Stimulated activated CD4-positive, alpha-beta T cell treated with anti-CD3 and anti-CD28 coated beads, Interleukin-1b, Interleukin-23, amount 100 ng/mL, for 1 hour (primary cell): ENCODE data around the gene MEST.
"Not testable (repeated sequence)": the region's sequence is repeated elsewhere in the genome, so short reads cannot be mapped to it uniquely, and the experiment has no call there.

ENCODE experiments used
- DNase-seq, 2 donors: peaks; one replicate each; pipeline ENCODE4 v3.0.0-alpha.2; 2020; ENCODE audit warnings: low read depth in 2 of 2

Gene MEST, protein sequence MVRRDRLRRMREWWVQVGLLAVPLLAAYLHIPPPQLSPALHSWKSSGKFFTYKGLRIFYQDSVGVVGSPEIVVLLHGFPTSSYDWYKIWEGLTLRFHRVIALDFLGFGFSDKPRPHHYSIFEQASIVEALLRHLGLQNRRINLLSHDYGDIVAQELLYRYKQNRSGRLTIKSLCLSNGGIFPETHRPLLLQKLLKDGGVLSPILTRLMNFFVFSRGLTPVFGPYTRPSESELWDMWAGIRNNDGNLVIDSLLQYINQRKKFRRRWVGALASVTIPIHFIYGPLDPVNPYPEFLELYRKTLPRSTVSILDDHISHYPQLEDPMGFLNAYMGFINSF

DNA sequence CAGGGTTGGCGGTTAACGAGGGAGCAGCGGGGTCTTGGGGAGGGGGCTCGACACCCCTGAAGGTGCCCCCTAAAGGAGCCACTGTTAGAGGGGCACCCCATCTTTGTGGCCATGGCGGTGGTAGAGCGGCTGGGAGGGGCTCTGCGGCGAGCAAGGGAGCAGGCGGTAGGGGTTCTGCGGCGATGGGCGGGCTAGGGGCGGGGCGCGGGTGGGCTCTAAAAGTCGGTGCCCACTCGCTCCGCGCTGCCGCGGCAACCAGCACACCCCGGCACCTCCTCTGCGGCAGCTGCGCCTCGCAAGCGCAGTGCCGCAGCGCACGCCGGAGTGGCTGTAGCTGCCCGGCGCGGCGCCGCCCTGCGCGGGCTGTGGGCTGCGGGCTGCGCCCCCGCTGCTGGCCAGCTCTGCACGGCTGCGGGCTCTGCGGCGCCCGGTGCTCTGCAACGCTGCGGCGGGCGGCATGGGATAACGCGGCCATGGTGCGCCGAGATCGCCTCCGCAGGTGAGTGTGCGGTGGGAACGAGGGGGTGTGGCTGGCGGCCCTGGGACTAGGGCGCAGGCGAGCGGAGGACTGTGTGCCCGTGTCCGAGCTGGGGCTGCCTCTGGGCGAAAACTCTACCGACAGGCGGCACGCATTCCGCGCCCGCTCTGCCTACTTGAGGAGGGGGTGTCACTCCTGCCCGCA lies at the start of gene MEST:
Gene MEST (plus strand): TSS at position 245 of the 682 bp plus-strand sequence. CDS start 229 bp downstream, at position 474.
- DNase-seq: no peak

DNA sequence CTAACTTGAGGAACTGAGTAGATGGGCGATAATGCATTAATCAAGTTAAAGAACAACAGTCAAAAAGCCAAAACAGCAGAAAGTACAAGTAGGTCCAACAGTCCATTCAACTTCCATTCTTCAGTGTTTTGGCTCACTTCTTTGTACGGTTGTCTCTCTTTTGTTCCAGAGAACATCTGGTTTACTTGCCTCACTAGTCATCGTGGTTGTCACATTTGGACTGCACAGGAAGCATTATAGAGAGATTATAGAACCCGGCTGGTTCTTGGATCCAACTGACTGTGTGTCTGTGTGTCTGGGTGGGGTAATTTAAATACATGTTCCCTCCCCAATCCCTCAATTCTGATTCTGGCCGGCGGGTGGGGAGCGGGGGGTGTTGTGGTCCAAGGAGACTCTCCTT lies 49.3 kb upstream of the MEST start:
- no peak for DNase-seq

DNA sequence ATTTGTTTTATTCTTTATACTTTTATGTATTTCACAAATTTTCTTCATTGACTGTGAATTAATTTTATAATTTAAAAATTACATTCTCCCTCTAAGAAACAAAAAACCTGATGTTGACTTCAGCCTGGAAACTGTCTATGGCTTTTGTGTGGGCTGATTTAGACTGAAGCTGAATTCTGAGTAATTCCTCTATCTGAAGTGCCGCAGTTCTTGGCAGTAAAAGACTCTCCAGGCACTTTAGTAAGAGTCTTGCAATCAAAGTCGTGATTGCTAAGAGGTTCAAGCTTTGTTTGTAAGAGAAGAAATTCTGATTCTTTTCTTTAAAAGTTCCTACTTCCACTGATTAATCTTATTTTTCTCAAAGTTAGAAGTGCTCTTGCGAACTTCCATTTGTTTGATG lies 47.7 kb upstream of the MEST start:
- no peak for DNase-seq

DNA sequence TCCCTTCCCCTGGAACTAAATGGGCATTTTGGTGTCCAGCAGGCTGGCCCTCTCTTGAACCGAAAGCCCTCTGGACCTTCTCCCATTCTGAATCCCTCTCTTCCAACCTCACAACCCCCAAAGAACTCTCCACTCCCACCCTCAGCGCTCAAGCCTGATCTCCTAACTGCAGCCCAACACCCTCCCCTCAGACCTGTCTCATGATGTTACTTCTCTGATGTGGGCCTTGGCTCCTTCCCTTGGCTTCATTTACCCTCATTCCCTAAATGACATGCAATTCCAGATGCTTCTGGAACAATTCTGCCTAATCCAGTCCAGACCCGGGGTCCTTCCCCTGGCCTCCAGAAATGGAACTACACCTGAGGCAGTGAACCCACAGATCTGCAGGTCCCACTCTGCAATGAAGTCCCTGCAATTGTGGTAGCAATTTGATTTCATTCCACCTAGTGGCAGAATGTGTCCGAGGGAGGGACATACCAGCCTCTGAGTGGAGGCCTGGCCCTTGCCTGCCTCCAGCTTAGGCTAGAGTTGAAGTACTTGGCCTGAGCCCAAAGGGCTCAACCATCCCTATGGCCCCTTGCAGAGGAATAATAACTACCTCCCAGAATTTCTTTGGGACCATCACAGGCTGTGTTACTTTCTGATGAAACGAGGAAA lies 47.0 kb upstream of the MEST start:
- no peak for DNase-seq

DNA sequence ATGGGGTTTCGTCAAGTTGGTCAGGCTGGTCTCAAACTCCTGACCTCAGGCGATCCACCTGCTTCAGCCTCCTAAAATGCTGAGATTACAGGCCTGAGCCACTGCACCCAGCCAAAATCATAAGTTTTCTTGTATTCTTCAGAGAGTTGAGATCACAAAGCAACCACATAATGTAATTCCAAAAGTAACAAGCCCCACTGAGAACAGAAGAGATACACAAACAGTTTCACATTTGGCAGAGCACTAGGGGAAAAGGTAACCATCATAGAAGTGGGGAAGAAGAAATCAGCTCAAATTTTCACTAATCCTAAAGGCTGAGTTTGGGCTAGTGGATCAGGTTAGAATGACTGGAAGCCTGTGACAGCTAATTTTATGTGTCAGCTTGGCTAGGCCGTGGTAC lies 45.6 kb upstream of the MEST start:
- DNase-seq: no peak

DNA sequence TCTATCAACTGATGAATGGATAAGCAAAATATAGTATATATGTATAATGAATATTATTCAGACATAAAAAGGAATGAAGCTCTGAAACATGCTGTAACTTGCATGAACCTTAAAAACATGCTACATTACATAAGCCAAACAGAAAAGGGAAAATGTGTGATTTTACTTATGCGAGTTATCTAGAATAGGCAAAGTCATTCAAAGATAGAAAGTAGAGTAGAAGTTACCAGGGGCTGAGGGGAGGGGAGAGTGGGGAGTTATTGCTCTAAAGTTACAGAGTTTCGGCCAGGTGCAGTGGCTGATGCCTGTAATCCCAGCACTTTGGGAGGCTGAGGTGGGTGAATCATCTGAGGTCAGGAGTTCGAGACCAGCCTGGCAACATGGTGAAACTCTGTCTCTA lies 40.5 kb upstream of the MEST start:
- not testable (repeated sequence) for DNase-seq

DNA sequence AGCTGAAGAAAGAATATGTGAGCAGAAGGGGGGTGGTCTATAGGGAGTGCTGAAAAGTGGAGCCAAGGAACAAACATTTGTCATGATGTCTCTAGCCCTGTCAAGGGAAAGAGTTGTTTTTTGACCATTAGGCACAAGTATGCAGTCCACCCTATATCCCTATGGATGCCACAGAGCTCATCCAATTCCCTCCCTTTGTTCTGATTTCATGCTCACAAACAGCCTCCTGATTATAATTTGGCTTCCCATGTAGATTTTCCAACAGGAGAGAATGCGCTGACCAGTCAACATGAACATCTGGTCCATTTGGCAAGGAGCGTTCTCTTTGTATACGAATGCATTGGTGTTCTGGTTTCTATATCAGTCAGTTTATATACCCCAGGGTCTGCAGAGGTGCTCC lies 38.9 kb upstream of the MEST start:
- DNase-seq: no peak

DNA sequence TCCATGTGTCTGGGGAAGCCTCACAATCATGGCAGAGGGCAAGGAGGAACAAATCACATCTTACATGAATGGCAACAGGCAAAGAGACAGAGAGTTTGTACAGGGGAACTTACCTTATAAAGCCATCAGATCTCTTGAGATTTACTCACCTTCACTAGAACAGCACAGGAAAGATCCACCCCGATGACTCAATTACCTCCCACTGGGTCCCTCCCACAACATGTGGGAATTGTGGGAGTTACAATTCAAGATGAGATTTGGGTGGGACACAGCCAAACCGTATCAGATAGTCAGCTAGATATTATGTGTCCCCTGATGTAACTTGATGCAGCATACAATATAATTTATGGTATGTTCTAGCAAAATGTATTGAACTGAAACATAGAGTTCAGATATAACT lies 36.9 kb upstream of the MEST start:
- no peak for DNase-seq

DNA sequence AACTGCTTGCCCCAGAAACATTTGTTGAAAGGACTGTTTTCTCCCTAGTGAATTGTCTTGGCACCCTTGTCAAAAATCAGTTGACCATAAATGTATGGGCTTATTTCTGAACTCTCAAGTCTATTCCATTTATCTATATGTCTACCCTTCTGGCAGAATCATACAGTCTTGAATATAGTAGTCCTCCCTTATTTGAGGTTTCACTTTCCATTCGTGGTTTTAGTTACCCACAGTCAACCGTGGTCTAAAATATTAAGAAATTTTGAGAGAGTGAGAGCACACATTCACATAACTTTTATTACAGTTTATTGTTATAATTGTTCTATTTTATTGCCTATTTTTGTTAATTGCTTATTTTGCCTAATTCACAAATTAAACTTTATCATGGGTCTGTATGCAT lies 33.6 kb upstream of the MEST start:
- DNase-seq: no peak

DNA sequence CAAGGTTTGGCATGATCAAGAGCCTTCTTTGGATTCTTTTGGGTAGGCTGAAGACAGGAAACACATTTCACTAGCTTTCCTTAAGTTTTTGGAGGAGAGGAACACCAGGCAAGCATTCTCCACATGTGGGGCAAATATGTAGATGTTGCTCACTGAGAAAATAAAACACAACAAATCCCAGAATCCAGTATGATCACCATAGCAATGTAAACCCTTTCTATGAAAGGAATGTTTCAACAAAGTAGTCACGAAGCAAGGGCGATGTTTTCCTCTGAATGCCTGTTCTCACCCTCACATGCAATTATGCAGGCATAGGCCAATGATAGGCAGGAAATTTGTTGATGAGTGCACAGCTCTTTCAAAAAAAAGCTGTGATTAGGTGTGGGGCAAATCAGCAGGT lies 30.6 kb upstream of the MEST start:
- no peak for DNase-seq

DNA sequence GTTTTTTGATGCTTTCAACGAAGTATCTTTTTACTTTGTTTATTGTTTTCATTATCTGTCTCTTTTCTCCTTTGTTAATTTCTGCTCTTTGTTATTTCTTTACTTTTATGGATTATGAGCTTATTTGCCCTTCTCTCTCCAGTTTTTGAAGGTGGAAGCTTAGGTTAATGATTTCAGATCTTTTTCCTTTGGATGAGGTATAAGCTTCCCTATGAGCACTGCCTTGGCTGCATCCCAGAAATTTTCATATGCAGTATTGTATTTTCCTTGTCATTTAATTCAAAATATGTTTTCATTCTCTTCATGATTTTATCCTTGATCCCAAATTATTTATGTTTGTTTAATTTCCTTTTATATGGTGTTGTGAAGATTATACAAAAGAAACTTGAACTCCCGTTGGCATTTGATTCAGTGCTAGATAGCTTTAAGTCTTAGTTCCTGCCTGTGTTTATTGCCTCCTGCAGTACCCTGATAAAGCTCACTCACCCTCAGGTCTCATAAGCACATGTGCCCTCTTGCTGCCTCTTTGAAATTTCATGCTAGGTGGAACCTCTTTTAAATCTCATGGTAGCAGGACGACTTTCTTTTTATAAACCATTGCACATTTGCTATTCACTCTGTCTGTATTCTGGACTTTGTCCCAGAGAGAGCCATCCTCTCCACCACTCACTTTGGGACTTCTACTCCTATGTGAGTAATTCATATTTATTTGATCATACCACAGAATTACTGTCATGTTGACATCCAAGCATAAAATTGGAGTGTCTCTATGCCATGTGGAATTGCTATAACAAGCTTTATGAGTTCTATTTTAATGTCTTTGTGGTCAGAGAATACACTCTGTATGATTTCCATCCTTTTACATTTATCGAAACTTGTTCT lies 28.1 kb upstream of the MEST start:
- no peak for DNase-seq

DNA sequence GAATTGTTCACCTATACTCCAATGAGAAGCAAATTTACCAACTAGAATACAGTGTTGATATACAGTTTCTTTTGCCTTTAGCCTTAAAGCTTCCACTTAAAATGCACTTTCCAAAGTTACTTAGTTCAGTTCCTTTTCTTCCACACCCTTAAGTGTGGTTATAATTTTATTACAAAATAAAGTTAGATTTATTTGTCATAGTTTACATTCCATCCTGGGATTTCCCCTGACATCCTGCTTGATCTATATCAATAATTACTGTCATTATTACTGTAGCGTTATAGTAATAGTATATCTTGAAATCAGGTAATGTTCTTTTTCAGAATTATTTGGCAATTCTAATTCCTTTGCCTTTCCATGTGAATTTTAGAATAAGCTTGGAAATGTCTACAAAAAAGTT lies 23.3 kb upstream of the MEST start:
- no peak for DNase-seq

DNA sequence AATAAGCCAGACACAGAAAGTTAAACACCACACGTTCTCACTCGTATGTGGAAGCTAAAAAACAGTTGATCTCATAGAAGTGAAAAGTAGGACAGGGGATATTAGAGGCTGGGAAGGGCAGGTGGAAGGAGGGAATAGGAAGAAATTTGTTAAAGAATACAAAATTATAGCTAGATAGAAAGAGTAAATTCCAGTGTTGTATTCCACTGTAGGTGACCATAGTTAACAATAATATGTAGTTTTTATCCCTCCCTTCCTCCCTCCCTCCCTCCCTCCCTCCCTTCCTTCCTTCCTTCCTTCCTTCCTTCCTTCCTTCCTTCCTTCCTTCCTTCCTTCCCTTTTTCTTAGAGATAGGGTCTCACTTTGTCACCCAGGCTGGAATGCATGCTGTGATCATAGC lies 19.9 kb upstream of the MEST start:
- DNase-seq: no peak

DNA sequence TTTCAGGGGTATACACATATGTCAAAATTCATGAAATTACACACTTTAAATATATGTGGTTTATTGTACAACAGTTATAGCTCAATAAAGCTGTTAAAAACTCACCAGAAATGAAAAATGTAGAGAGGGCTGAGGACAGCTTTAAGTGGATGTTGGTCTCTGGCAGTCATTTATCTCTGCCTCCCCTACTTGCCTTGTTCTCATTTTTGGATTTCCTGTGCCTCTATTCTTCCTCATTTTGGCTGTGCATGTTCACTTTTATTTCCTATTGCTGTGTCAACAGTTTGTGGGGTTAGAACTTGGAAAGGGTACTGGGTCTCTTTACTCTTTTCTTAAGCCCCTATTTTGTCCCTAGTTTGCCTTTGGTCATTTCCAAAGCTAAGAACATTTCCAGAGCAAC lies 18.6 kb upstream of the MEST start:
- DNase-seq: no peak

DNA sequence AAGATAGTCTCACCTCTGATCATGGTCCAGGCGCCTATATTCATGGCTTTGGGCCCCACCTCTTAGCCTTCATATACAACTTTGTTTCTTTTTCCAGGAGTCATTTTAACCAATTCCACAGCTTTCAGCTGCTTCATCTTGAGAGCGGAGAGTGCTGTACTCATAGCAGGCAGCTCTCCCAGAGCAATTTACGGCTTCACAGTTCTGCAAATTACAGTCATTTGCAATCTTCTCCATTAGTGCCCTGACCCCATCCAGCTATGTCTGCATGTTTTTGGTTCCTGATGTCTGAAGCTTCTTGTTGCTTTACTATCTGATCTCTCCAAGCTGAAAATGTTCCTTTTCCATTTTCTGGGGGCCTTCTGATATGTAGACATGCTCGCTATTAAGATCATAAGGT lies 18.0 kb upstream of the MEST start:
- no peak for DNase-seq

DNA sequence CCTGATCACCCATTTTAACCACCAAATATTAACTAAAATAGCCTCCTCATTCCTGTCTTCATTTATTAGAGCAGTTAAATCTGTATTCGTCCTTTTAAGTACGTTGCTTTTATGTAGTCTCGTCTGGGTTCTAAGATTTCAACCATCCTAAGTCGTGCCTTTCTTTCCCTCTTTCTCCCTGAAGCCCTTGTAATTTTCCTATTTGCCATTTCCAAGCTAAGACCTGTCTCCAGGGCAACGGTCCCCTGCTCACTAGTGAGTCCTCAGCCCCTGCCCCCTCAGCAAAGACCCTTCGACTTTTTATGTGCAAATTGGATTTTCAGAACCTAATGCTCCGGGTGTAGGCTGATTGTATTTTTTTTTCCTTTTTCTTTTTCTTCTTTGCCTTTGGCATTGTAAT lies 16.1 kb upstream of the MEST start:
- no peak for DNase-seq

DNA sequence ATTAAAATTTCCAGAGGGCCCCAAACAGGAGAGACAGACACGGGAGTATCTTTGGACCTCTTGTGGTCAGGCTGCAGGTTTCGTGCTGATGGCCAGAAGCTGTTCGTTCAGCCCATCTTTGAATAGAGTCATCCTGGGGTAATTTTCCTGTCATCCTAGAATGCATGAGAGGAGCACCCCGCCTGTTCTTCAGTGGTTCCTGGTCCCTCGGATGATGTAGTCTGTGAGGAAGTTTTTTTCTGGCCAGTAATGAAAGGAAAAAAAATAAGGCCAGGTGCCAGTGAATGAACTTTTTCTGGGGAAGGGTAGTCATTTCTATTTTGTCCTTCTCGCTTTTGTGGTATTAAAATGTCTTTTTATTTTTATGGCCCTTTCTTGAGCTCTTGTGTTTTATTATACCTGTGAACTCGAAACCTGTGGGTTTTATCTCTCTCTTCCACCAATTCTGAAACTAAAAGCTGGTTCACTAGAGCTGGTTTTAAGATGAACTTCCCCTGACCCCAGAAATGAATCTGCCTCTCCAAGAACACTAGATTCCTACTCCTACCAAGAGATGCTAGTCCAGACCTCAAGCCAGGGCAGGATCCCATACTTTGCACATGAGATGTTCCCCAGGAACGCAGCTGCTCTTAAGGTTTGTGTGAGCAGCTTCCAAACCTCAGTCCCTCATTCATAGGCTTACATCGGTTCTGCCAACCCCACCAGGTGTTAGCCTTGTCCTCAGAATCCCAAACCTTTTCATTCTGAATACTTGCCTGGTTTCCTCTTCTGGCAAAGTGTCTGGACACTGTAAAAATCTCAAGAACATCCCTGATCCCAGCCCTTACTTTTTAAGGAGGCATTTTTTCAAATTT lies 15.4 kb upstream of the MEST start:
- DNase-seq: no peak

DNA sequence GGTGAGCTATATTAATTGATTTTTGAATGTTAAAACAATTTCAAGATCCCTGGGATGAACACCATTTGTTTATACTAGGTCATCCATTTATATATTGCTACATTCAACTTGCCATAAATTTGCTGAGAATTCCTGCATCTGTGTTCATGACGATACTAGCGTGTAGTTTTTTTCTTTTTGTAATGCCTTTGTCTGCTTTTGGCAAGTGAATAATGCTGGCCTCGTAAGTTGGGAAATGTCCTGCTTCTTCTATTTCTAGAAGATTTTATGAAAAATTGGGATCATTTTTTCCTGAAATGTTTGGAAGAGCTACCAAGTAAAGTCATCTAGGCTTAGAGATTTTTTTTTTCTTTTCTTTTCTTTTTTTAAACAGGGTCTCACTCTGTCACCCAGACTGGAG lies 12.9 kb upstream of the MEST start:
- no peak for DNase-seq

DNA sequence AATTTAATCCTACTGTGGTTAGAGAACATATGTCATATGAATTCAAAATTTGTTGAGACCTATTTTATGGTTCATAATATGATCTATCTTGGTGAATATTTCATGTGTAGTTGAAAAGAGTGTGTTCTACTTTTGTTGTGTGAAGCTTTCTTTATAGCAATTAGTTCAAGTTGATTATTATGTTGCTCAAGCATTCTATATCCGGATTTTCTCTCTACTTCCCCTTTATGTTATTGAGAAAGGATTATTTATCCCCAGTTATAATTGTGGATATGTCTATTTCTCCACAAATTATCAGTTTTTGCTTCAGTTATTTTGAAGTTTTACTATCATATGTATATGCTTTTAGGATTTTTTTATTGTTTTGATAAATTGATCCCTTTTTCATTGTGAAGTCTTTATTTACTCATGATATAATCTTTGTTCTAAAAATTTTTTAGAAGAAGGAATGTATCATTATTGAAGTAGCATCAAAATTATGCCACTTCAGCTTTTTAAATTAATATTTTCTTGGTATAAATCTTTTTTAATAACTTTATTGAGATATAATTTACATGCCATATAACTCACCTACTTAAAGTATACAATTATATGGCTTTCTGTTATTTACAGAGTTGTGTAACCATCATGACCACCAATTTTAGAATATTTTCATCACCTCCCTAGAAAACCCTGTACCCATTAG lies 12.0 kb upstream of the MEST start:
- no peak for DNase-seq

DNA sequence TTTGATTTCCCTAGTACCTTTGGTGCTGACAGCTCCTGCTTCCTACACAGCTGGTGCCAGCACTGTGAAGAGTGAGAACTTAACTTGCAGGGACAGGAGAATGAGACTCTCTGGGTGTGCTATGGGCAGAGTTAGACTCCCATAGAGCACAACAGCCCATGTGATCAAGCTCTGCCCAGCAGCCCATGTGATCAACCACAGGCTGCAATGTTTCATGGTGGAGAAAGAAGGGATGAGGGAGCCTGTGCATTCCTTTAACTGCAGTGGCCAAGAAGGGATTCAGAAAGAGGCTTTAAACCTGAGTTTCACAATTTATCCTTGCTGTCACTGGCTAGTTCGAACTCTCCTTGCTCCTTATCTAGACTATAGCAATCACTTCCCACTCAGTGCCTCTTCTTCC lies 10.0 kb upstream of the MEST start:
- DNase-seq: no peak

DNA sequence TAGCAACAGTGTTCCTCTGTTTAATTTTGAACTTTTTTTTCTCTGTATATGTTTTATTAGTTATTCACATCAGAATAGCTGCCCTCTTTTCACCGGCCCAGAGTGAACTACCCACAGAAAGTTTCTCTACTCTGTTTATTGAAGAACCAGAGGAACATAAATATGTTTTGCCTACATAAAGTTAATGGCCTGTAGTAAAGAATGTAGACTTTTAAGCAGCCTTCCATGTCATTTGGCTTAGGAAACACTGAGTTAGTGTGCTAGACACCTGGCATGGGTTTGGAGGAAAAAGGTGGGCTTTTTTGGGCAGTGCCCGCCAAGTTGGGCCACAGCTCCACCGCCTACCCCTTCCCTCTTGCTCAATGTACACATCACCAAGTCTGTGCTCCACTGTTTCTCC lies 8.9 kb upstream of the MEST start:
- no peak for DNase-seq
